Stimulated activated CD8-positive, alpha-beta memory T cell treated with anti-CD3 and anti-CD28 coated beads, Interleukin-12 subunit alpha, Interleukin-12 subunit beta, amount 100 ng/mL, for 4 hours (primary cell): ENCODE results near the gene PRPH.
A peak's percentile ranks its signal among the peaks of the same experiment; 100 is the strongest.

Source experiments
- DNase-seq: peaks from one replicate; pipeline ENCODE4 v3.0.0-alpha.2; 2020; ENCODE audit warnings: low read depth

PRPH gene

DNA sequence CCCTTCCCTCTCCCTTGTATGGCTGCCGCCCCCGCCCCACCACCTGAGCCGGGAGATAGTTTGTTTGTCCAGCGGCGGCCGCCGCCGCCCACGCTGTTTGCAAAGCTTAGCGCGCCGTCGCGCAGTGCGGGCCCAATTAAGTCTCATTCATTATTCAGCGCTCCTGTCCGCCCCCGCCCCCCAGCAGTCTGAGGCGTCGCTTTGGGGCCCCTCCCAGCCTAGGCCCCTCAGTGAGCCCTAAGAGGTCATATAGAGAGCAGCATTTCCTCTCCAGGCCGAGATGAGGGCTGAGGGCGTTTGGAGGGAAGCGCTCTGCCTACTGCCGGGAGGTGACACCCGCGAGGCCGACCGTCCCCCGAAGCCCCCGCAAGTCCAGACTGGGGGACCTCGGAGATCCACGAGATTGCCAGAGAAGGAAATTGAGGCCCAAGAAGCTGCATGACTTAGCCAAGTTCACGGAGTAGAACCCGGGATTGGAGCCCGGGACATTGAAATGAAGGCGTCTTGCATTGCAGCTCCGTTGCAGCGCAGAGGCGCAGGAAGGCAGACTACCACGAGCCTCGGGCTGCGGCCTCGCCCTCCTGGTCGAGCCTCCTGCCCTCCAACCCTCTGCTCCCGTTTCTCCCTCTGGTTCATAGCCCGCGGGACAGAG is 51.8 kb downstream of the PRPH start, which contains the start of gene DNAJC22:
Gene DNAJC22, plus strand, starts transcription at position 230 of the 652 bp plus-strand sequence. CDS start 1,985 bp downstream, outside the sequence.
- no peak for DNase-seq

DNA sequence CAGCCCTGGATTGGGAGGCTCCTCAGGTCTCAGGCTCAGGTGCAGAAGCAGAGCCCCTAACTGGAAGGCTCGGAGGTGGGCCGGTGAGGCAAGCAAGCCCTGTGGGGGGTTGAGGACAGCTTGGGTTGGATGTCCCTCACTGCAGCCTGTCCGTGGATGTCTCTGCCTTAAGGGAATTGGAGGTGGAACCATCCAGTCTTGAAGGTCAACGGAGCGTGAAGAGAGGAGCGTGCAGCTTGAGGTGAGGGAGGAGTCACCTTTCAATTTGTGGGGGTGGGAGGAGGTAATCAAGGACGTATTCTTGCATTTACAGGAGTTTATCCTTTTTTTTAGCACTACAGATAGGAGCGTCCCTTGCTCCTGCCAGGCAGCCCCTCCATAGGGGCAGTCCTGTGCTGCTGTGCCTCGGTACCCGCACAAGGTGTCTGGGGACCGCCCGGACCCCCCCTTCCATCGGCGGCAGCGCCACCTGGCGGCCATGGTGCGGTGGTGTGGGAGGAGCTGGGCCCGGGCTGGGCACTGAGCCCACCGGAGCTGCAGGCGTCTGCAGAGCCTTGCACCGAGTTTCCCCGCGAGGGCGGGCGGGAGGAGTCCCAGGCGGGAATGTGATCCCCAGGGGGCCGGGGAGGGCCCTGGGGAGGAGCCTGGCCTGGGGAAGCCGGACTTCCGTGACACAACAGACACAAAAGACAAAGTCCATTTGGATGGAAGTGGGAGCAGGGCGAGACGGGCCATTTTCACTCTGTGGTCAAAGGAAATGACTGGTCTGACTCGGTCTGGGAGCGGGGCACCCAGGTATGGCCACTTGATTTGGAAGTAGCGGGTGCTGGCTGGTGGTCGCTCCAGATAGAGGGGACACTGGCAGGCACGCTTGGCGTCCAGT is 52.6 kb downstream of the PRPH start:
- peak; percentile 66 for DNase-seq
